ENCODE measurements around the gene MAPK9. TPM values are rescaled to one million over a fixed set of nuclear protein-coding genes. Genes with fewer than 3 reads are reported as not detected.
A peak's percentile ranks its signal among the peaks of the same experiment; 100 is the strongest.

Gene MAPK9
- total and polyA plus RNA-seq, 10 donors = 8.9 to 38.5 (median 33.2) TPM

DNA sequence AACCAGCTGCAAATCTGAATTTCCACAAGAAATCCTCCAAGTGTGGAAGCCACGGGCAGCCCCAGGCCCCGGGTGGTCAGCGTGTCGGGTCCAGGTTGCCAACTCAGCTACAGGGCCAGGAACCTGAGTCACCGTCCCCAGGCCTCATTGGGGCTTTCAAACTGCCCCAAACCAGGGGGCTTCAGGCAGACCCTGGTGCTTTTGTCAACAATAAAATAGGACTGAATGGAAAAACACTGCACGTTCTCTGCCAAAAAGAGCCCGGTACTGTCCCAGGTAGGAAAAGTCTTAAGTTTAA, 37.2 kb upstream of the MAPK9 start:
- no peak overlapping the region for H3K4me3 ChIP-seq
- intact Hi-C loops (cut with DNase I; ENCODE audit: low total_unique reads) = no loop called here
- H3K4me1 ChIP-seq = peaks cover 0 to 6% (median 1%) of the 10 kb centered on the region in 6 donors
- H3K27ac ChIP-seq = no peak overlapping the region
- no peak for TF ChIP-seq POLR2A (IDR thresholded peaks at IDR 0.05)
- TF ChIP-seq POLR2AphosphoS5 (IDR thresholded peaks at IDR 0.05) = no peak
- no peak for TF ChIP-seq CTCF (IDR thresholded peaks at IDR 0.05 in 8 of 11, conservative IDR thresholded peaks at IDR 0.05 in 3 of 11)
- no peaks in the 10 kb centered on the region for H3K36me3 ChIP-seq
- WGBS, 5 donors = 87 to 96% (median 93%) methylated on average over 7 of the region's 7 CpGs
- no peaks in the 10 kb centered on the region for H3K9me3 ChIP-seq
- H3K27me3 ChIP-seq (replicated peaks in 1 of 7) = peaks cover 0 to 26% (median 6%) of the 10 kb centered on the region in 7 donors
- peak; percentile 40 for DNase-seq

DNA sequence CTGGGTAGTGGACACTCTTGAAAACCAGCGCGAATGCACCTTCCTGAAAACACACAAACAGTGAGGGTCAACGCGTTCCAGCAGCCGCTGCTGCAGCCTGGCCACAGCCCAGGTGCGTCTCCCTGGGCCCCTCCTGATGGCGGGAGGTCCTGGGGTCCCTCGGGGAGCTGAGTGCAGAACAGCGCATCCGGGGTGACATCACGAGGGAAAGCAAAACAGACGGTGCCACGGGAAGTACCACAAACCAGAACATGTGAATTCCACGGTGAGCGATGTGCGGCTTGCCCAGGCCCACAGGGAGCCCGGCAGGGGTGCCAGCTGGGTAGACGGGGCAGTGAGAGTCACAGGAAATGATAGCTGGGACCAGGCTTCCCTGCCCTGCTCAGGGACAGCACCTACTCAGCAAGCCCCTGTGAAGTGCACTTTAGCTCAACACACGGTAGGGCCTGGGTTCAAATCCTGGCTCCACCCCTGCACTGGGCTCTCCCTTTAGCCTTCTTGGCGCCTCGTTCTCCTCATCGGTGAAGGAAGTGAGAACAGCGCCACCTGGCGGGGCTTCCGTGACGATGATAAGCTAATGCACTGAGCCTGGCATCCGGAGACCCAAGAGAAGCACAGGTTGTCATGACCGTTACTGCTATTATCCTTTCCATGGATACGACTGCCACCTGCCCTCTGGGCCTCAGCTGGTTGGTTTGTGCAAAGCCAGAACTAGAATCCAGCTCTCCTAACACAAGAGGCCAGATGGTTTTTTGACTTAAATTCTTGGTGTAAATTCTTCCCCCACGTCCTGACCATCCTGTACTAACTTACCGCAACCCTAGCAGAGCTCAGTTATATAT, 36.6 kb upstream of the MAPK9 start:
- H3K27me3 ChIP-seq (replicated peaks in 1 of 7) = peaks cover 0 to 21% (median 6%) of the 10 kb centered on the region in 7 donors
- H3K36me3 ChIP-seq = no peaks in the 10 kb centered on the region
- peak; percentile 95 for DNase-seq
- H3K4me1 ChIP-seq = peaks cover 0 to 6% (median 1%) of the 10 kb centered on the region in 6 donors
- no peaks in the 10 kb centered on the region for H3K9me3 ChIP-seq
- 61 to 79% (median 68%) methylated on average over 23 to 31 of the region's 31 CpGs for WGBS, 5 donors
- intact Hi-C loops (cut with DNase I; ENCODE audit: low total_unique reads) = no loop called here
- H3K27ac ChIP-seq = no peak overlapping the region
- TF ChIP-seq CTCF (IDR thresholded peaks at IDR 0.05 in 8 of 11, conservative IDR thresholded peaks at IDR 0.05 in 3 of 11) = peak; percentile 54 to 89 (median 80)
- no peak for TF ChIP-seq POLR2A (IDR thresholded peaks at IDR 0.05)
- peak in 1 of 3 donors; percentile 39 for TF ChIP-seq POLR2AphosphoS5 (IDR thresholded peaks at IDR 0.05)
- H3K4me3 ChIP-seq = no peak overlapping the region

- DNase-seq = peak; percentile 65
- Histone ChIP-seq H3K4me1 (peaks cover 0 to 6% (median 1%) of the 10 kb centered on the region in 6 donors), H3K4me3 (no peak overlapping the region), H3K27ac (no peak overlapping the region), H3K27me3 (replicated peaks in 1 of 7) (peaks cover 0 to 8% (median 3%) of the 10 kb centered on the region in 7 donors), H3K9me3 (no peaks in the 10 kb centered on the region), H3K36me3 (no peaks in the 10 kb centered on the region)
- 85 to 92% (median 87%) methylated on average over 10 of the region's 10 CpGs for WGBS, 5 donors
- intact Hi-C loops (cut with DNase I; ENCODE audit: low total_unique reads) = no loop called here
- TF ChIP-seq POLR2AphosphoS5 (IDR thresholded peaks at IDR 0.05) (no peak), POLR2A (IDR thresholded peaks at IDR 0.05) (no peak), CTCF (IDR thresholded peaks at IDR 0.05 in 8 of 11, conservative IDR thresholded peaks at IDR 0.05 in 3 of 11) (no peak)
Measured at GRCh38 chr5:180326989-180327565, 35.2 kb upstream of the MAPK9 start.

- H3K9me3 ChIP-seq = no peaks in the 10 kb centered on the region
- no peak for DNase-seq
- intact Hi-C loops (cut with DNase I; ENCODE audit: low total_unique reads) = no loop called here
- H3K27ac ChIP-seq = no peak overlapping the region
- no peaks in the 10 kb centered on the region for H3K36me3 ChIP-seq
- WGBS, 5 donors = 85 to 91% (median 86%) methylated on average over 6 to 8 of the region's 8 CpGs
- H3K4me1 ChIP-seq = peaks cover 0 to 6% (median 1%) of the 10 kb centered on the region in 6 donors
- no peak overlapping the region for H3K4me3 ChIP-seq
- TF ChIP-seq CTCF (IDR thresholded peaks at IDR 0.05 in 8 of 11, conservative IDR thresholded peaks at IDR 0.05 in 3 of 11) = no peak
- TF ChIP-seq POLR2A (IDR thresholded peaks at IDR 0.05) = no peak
- no peak for TF ChIP-seq POLR2AphosphoS5 (IDR thresholded peaks at IDR 0.05)
- H3K27me3 ChIP-seq (replicated peaks in 1 of 7) = no peaks in the 10 kb centered on the region
Measured at GRCh38 chr5:180324601-180324950, 32.7 kb upstream of the MAPK9 start.

Measured in spleen (tissue), 11 donors.